ENCODE results near the gene COMMD4.
"Not testable (repeated sequence)": the region's sequence is repeated elsewhere in the genome, so short reads cannot be mapped to it uniquely, and the experiment has no call there.

COMMD4 gene

GRCh38 chr15:75327005-75327404, 8.9 kb upstream of the COMMD4 start:
- DNase-seq (ENCODE audit: low read depth), result no peak
- H3K4me3 ChIP-seq (ENCODE audit: low read depth, low read length), result no peak overlapping the region
- TF ChIP-seq, protein P1, sequence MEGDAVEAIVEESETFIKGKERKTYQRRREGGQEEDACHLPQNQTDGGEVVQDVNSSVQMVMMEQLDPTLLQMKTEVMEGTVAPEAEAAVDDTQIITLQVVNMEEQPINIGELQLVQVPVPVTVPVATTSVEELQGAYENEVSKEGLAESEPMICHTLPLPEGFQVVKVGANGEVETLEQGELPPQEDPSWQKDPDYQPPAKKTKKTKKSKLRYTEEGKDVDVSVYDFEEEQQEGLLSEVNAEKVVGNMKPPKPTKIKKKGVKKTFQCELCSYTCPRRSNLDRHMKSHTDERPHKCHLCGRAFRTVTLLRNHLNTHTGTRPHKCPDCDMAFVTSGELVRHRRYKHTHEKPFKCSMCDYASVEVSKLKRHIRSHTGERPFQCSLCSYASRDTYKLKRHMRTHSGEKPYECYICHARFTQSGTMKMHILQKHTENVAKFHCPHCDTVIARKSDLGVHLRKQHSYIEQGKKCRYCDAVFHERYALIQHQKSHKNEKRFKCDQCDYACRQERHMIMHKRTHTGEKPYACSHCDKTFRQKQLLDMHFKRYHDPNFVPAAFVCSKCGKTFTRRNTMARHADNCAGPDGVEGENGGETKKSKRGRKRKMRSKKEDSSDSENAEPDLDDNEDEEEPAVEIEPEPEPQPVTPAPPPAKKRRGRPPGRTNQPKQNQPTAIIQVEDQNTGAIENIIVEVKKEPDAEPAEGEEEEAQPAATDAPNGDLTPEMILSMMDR (conservative IDR thresholded peaks at IDR 0.05; ENCODE audit: low read depth, low read length), result peak; percentile 8

DNA sequence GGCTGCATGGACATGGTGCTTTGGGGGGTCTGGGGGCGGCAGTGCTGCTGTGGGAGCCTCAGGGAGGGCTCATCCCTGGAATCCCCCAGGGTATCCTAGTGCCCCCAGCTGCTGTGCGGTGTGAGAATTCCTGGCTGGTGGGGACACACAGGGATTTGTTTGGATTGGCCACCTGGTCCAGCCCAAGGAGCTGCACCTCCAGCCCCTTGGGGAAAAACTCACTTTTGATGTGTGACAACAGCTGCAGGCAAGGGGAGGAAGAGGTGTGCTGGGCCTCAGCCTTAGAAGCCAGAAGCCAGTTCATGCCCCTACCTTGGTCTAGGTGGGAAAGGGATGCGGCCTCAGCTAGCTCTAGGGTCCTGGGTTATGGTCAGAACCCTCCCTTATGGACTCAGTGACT, 8.4 kb upstream of the COMMD4 start:
- TF ChIP-seq, protein P1 (conservative IDR thresholded peaks at IDR 0.05; ENCODE audit: low read depth, low read length), result no peak
- no peak overlapping the region for H3K4me3 ChIP-seq (ENCODE audit: low read depth, low read length)
- no peak for DNase-seq (ENCODE audit: low read depth)

DNA sequence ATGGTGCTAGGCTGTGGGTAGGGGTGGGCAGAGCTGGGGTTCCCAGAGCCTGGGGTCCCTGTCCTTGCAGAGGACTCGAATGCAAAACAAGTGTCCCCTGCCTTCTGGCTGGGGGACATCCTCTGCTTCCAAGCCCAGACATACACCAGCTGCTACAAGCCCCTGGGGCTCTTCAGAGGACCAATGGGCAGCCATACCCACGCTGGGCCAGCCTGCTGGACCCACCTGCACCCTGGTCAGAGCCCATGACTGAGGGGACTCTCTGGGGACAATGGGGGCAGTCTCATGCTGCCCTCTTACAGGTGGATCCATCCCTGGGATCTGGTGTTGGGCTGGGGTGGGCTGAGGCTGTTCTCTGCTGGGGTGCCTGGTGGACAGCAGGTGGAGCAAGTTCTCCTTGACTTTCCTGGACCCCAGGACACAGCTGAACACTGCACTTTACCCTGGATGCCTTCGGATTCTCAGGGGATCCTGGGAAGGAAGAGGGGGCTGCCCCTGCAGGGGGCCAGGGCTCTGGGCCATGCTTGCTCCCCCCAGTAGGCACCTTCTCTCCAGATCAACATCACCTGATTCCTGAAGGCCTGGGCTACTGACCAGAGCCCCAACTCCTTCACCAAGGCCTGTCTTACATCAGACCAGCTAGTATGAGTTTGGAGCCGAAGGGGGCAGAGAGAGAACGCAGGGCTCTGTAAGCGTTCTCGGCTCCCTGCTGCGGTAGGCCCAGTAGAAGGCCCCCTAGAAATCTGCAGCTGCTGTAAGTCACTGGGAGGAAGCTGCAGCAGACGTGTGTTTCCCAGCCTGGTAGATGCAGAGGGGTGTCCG, 7.2 kb upstream of the COMMD4 start:
- TF ChIP-seq, protein P1 (conservative IDR thresholded peaks at IDR 0.05; ENCODE audit: low read depth, low read length), result no peak
- DNase-seq (ENCODE audit: low read depth), result no peak
- no peak overlapping the region for H3K4me3 ChIP-seq (ENCODE audit: low read depth, low read length)

- no peak for DNase-seq (ENCODE audit: low read depth)
- TF ChIP-seq, protein P1 (conservative IDR thresholded peaks at IDR 0.05; ENCODE audit: low read depth, low read length), result no peak
- no peak overlapping the region for H3K4me3 ChIP-seq (ENCODE audit: low read depth, low read length)
Observed at GRCh38 chr15:75329571-75329970, 6.3 kb upstream of the COMMD4 start.

DNA sequence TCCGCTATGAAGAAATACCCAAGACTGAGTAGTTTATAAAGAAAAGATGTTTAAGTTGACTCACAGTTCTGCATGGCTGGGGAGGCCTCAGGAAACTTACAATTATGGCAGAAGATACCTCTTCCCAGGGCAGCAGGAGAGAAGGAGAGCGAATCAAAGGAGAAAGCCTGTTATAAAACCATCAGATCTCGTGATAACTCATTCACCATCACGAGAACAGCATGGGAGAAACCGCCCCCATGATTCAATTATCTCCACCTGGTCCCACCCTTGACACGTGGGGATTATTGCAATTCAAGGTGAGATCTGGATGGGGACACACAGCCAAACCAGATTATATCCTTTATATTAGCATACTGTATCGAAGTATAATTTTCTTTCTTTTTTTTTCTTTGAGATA, 3.8 kb upstream of the COMMD4 start:
- not testable (repeated sequence) for H3K4me3 ChIP-seq (ENCODE audit: low read depth, low read length); DNase-seq (ENCODE audit: low read depth)

DNA sequence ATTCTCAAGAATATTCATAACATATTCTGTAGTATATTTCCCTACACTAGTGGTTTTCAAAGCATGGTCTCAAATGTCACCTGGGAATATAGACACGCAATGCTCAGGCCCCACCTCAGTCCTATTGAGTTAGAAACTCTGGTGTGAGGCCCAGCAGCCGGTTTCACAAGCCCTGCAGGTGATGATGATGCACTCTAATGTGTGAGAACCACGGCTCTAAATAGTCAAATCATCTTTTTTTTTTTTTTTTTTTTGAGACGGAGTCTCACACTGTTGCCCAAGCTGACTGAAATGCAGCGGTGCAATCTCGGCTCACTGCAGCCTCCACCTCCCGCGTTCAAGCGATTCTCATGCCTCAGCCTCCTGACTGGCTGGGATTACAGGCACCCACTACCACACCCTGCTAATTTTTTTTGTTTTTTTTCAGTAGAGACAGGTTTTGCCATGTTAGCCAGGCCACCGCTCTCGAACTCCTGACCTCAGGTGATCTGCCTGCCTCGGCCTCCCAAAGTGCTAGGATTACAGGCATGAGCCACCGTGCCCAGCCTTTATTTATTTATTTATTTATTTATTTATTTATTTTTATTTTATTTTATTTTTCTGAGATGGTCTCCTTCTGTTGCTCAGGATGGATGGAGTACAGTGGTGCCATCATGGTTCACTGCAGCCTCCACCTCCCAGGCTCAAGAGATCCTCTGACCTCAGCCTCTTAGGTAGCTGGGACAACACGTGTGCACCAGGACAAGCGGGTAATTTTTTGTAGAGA, 2.0 kb upstream of the COMMD4 start:
- not testable (repeated sequence) for DNase-seq (ENCODE audit: low read depth); H3K4me3 ChIP-seq (ENCODE audit: low read depth, low read length)

GRCh38 chr15:75335313-75335704, 554 bp upstream of the COMMD4 start:
- TF ChIP-seq, protein P1 (conservative IDR thresholded peaks at IDR 0.05; ENCODE audit: low read depth, low read length), result no peak
- DNase-seq (ENCODE audit: low read depth), result no peak
- H3K4me3 ChIP-seq (ENCODE audit: low read depth, low read length), result peak overlapping the region; percentile 84

All from choroid plexus epithelial cell (primary cell).